Tibial nerve (tissue), 4 donors: ENCODE measurements around the gene NSG2. TPM values are rescaled to one million over a fixed set of nuclear protein-coding genes. Genes with fewer than 3 reads are reported as not detected.
"Not testable (repeated sequence)": the region's sequence is repeated elsewhere in the genome, so short reads cannot be mapped to it uniquely, and the experiment has no call there.

ENCODE experiments used
- DNase-seq, 2 donors: peaks; one replicate each; pipeline ENCODE4 v3.0.0-alpha.2; 2019; ENCODE audit warnings: low spot score in 2 of 2
- H3K27ac ChIP-seq, 4 donors: fragments of 200-600 bp; sonication (generic) in 3 of 4; one replicate each; pipeline ENCODE4 v1.5.1; 2017 to 2019; ENCODE audit warnings: mild to moderate bottlenecking in 1 of 4
- H3K27me3 ChIP-seq, 2 donors: fragments of 200-600 bp; sonication (generic) in 1 of 2; one replicate each; pipeline versions ENCODE4 v1.5.1 to v1.6.0; 2017 to 2019
- H3K36me3 ChIP-seq, 3 donors: fragments of 200-600 bp; sonication (generic); one replicate each; pipeline ENCODE4 v1.5.1; 2018 to 2019
- H3K4me1 ChIP-seq, 4 donors: fragments of 200-600 bp; sonication (generic) in 3 of 4; one replicate each; pipeline ENCODE4 v1.5.1; 2017 to 2019
- H3K4me3 ChIP-seq, 4 donors: fragments of 200-600 bp; sonication (generic) in 3 of 4; one replicate each; pipeline ENCODE4 v1.5.1; 2017 to 2019; ENCODE audit warnings: mild to moderate bottlenecking in 1 of 4, moderate library complexity in 1 of 4
- H3K9me3 ChIP-seq, 4 donors: fragments of 200-600 bp; sonication (generic) in 3 of 4; one replicate each; pipeline ENCODE4 v1.5.1; 2017 to 2019
- CTCF ChIP-seq, 5 experiments: fragments of 200-600 bp in 3 of 5; fragments of 450-650 bp in 2 of 5; sonication (generic) in 3 of 5; IDR thresholded peaks; one replicate each; pipeline ENCODE4 v1.5.1; 2016 to 2019; ENCODE audit warnings: antibody characterized with exemption in 5 of 5, mild to moderate bottlenecking in 3 of 5, moderate library complexity in 2 of 5
- EP300 ChIP-seq, 2 donors: sonication (generic); formaldehyde crosslinking; IDR thresholded peaks; one replicate each; pipeline ENCODE4 v1.6.1; 2017; ENCODE audit warnings: antibody characterized with exemption in 2 of 2, mild to moderate bottlenecking in 1 of 2
- POLR2A ChIP-seq, 2 donors: fragments of 450-650 bp; IDR thresholded peaks; one replicate each; pipeline ENCODE4 v1.6.1; 2017; ENCODE audit warnings: antibody characterized with exemption in 2 of 2, mild to moderate bottlenecking in 2 of 2, moderate library complexity in 2 of 2
- WGBS, 2 donors: methylation state at CpG; one replicate each; pipeline ENCODE4 v1.1.5; 2018; 5-methylcytosine and 5-hydroxymethylcytosine counted together
- total RNA-seq, 4 donors: library from RNA; depleted of rRNA; stranded (reverse); fragments of >200 nt; gene quantifications; one replicate each; pipeline ENCODE4 v1.1.0, GENCODE V29; 2016

NSG2 gene
- total RNA-seq, 4 donors from 2014 or later: not detected

- Histone ChIP-seq H3K4me1 (no peaks in the 10 kb centered on the region), H3K27ac (no peak overlapping the region), H3K4me3 (no peak overlapping the region), H3K36me3 (no peaks in the 10 kb centered on the region), H3K9me3 (no peaks in the 10 kb centered on the region), H3K27me3 (no peaks in the 10 kb centered on the region)
- 52 to 84% methylated on average over 2 of the region's 2 CpGs for WGBS, 2 donors
- no peak for DNase-seq
- TF ChIP-seq POLR2A (IDR thresholded peaks at IDR 0.05) (no peak), EP300 (IDR thresholded peaks at IDR 0.05) (no peak), CTCF (IDR thresholded peaks at IDR 0.05) (no peak)
Measured at GRCh38 chr5:174145091-174145490, 99.6 kb downstream of the NSG2 start.

- no peak overlapping the region for H3K4me3 ChIP-seq
- H3K4me1 ChIP-seq: no peaks in the 10 kb centered on the region
- TF ChIP-seq CTCF (IDR thresholded peaks at IDR 0.05) (no peak), POLR2A (IDR thresholded peaks at IDR 0.05) (no peak), EP300 (IDR thresholded peaks at IDR 0.05) (no peak)
- H3K9me3 ChIP-seq: no peaks in the 10 kb centered on the region
- 56 to 66% methylated on average over 5 of the region's 5 CpGs for WGBS, 2 donors
- H3K27me3 ChIP-seq: no peaks in the 10 kb centered on the region
- DNase-seq: no peak
- no peaks in the 10 kb centered on the region for H3K36me3 ChIP-seq
- no peak overlapping the region for H3K27ac ChIP-seq
Measured at GRCh38 chr5:174145821-174146220, 100.3 kb downstream of the NSG2 start.

- no peak overlapping the region for H3K27ac ChIP-seq
- DNase-seq: no peak
- 77 to 78% methylated on average over 6 of the region's 6 CpGs for WGBS, 2 donors
- no peak overlapping the region for H3K4me3 ChIP-seq
- H3K36me3 ChIP-seq: no peaks in the 10 kb centered on the region
- H3K4me1 ChIP-seq: no peaks in the 10 kb centered on the region
- H3K27me3 ChIP-seq: no peaks in the 10 kb centered on the region
- H3K9me3 ChIP-seq: no peaks in the 10 kb centered on the region
- no peak for TF ChIP-seq POLR2A (IDR thresholded peaks at IDR 0.05)
- no peak for TF ChIP-seq CTCF (IDR thresholded peaks at IDR 0.05)
- no peak for TF ChIP-seq EP300 (IDR thresholded peaks at IDR 0.05)
Measured at GRCh38 chr5:174146556-174146955, 101.0 kb downstream of the NSG2 start.

GRCh38 chr5:174147012-174147411, 101.5 kb downstream of the NSG2 start:
- not testable (repeated sequence) for H3K27me3 ChIP-seq, H3K27ac ChIP-seq, H3K4me3 ChIP-seq, H3K36me3 ChIP-seq, H3K9me3 ChIP-seq, DNase-seq, H3K4me1 ChIP-seq
- WGBS, 2 donors: 83% methylated on average over 1 of the region's 1 CpG; no CpG with 5 or more reads in 1 of the 2 donors

- Histone ChIP-seq H3K27me3 (no peaks in the 10 kb centered on the region), H3K9me3 (no peaks in the 10 kb centered on the region), H3K4me1 (no peaks in the 10 kb centered on the region), H3K27ac (no peak overlapping the region), H3K4me3 (no peak overlapping the region), H3K36me3 (no peaks in the 10 kb centered on the region)
- no peak for TF ChIP-seq CTCF (IDR thresholded peaks at IDR 0.05)
- no peak for TF ChIP-seq EP300 (IDR thresholded peaks at IDR 0.05)
- TF ChIP-seq POLR2A (IDR thresholded peaks at IDR 0.05): no peak
- DNase-seq: no peak
- 77 to 79% methylated on average over 2 of the region's 2 CpGs for WGBS, 2 donors
Measured at GRCh38 chr5:174147551-174147950, 102.0 kb downstream of the NSG2 start.

- TF ChIP-seq CTCF (IDR thresholded peaks at IDR 0.05) (no peak), POLR2A (IDR thresholded peaks at IDR 0.05) (no peak)
- 81% methylated on average over 2 of the region's 2 CpGs for WGBS, 2 donors
Measured at GRCh38 chr5:174148721-174149120, 103.2 kb downstream of the NSG2 start.

More at GRCh38 chr5:174148721-174149120, 103.2 kb downstream of the NSG2 start:
- no peaks in the 10 kb centered on the region for H3K9me3 ChIP-seq
- no peak overlapping the region for H3K27ac ChIP-seq
- no peak for DNase-seq
- H3K4me3 ChIP-seq: no peak overlapping the region
- no peaks in the 10 kb centered on the region for H3K36me3 ChIP-seq
- no peaks in the 10 kb centered on the region for H3K4me1 ChIP-seq
- H3K27me3 ChIP-seq: no peaks in the 10 kb centered on the region
